Mammary epithelial cell (primary cell): ENCODE data around the gene NCOA1.
"Not testable (repeated sequence)": the region's sequence is repeated elsewhere in the genome, so short reads cannot be mapped to it uniquely, and the experiment has no call there.

Experiments used
- EZH2 ChIP-seq: IDR thresholded peaks from 2 replicates; pipeline ENCODE4 v1.6.1; 2012; ENCODE audit warnings: low read length, inconsistent platforms, borderline replicate concordance
- TF ChIP-seq, protein P1 (sequence below), 2 donors: IDR thresholded peaks in 1 of 2; conservative IDR thresholded peaks in 1 of 2; 2 replicates each; pipeline ENCODE4 v1.5.1; 2011 to 2012; ENCODE audit warnings: inconsistent platforms in 2 of 2, low read length in 2 of 2, mild to moderate bottlenecking in 2 of 2, control low read depth in 1 of 2, low read depth in 1 of 2; ENCODE audit not compliant: insufficient read depth in 1 of 2; ENCODE audit errors: extremely low read depth in 1 of 2

DNA sequence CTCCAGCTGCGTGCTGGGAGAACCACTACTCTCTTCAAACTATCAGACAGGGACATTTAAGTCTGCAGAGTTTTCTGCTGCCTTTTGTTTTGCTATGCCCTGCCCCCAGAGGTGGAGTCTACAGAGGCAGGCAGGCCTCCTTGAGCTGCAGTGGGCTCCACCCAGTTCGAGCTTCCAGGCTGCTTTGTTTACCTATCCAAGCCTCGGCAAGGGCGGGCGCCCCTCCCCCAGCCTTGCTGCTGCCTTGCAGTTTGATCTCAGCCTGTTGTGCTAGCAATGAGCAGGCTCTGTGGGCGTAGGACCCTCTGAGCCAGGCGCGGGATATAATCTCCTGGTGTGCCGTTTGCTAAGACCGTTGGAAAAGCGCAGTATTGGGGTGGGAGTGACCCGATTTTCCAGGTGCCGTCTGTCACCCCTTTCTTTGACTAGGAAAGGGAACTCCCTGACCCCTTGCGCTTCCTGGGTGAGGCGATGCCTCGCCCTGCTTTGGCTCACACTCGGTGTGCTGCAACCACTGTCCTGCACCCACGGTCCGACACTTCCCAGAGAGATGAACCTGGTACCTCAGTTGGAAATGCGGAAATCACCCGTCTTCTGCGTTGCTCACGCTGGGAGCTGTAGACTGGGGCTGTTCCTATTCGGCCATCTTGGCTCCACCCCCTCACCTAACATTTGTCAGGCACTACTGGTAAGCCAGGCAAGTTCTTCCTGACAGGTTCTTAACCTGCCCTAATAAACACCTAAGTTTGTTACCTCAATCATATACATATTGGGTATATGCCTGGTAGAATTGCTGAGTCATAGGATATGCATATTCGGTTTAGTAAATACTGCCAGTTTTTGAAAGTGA lies 315.0 kb downstream of the NCOA1 start:
- TF ChIP-seq, protein P1, sequence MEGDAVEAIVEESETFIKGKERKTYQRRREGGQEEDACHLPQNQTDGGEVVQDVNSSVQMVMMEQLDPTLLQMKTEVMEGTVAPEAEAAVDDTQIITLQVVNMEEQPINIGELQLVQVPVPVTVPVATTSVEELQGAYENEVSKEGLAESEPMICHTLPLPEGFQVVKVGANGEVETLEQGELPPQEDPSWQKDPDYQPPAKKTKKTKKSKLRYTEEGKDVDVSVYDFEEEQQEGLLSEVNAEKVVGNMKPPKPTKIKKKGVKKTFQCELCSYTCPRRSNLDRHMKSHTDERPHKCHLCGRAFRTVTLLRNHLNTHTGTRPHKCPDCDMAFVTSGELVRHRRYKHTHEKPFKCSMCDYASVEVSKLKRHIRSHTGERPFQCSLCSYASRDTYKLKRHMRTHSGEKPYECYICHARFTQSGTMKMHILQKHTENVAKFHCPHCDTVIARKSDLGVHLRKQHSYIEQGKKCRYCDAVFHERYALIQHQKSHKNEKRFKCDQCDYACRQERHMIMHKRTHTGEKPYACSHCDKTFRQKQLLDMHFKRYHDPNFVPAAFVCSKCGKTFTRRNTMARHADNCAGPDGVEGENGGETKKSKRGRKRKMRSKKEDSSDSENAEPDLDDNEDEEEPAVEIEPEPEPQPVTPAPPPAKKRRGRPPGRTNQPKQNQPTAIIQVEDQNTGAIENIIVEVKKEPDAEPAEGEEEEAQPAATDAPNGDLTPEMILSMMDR (conservative IDR thresholded peaks at IDR 0.05 in 1 of 2, IDR thresholded peaks at IDR 0.05 in 1 of 2; ENCODE audit: extremely low read depth in 1 of 2, insufficient read depth in 1 of 2, low read depth in 1 of 2, low read length in 2 of 2), result not testable (repeated sequence)
- not testable (repeated sequence) for TF ChIP-seq EZH2
